HL-60 (cell line): ENCODE data around the gene HSPH1.

ENCODE experiments used
- DNase-seq, 2 experiments: peaks; one replicate each; pipeline ENCODE4 v3.0.0-alpha.2; 2010 to 2020; ENCODE audit warnings: low read depth in 1 of 2, low spot score in 1 of 2
- H3K27ac ChIP-seq: fragments of 250-450 bp; sonication (Bioruptor Pico); replicated peaks from 2 replicates; pipeline ENCODE4 v1.5.1; 2020; ENCODE audit warnings: mild to moderate bottlenecking, moderate library complexity
- H3K27me3 ChIP-seq: fragments of 250-450 bp; sonication (Bioruptor Pico); 2 replicates; pipeline ENCODE4 v1.5.1; 2021; ENCODE audit warnings: mild to moderate bottlenecking, moderate library complexity; ENCODE audit not compliant: insufficient read depth, poor library complexity, severe bottlenecking
- H3K4me3 ChIP-seq: replicated peaks from 2 replicates; pipeline ENCODE4 v1.5.1; 2011; ENCODE audit warnings: mild to moderate bottlenecking, control low read depth, low read length; ENCODE audit not compliant: insufficient read depth
- CTCF ChIP-seq: IDR thresholded peaks from one replicate; pipeline ENCODE4 v1.5.1; 2011; ENCODE audit warnings: low read length, control low read depth, inconsistent platforms; ENCODE audit not compliant: insufficient read depth
- GABPA ChIP-seq: IDR thresholded peaks from 2 replicates; pipeline ENCODE4 v1.6.1; 2012; ENCODE audit warnings: low read depth
- POLR2AphosphoS5 ChIP-seq: IDR thresholded peaks from 2 replicates; pipeline ENCODE4 v1.6.1; 2012; ENCODE audit warnings: low read depth
- REST ChIP-seq: IDR thresholded peaks from 2 replicates; pipeline ENCODE4 v1.6.1; 2012; ENCODE audit warnings: low read depth; ENCODE audit not compliant: insufficient replicate concordance
- SPI1 ChIP-seq: IDR thresholded peaks from 2 replicates; pipeline ENCODE4 v1.6.1; 2012; ENCODE audit warnings: low read depth, mild to moderate bottlenecking, borderline replicate concordance

Gene HSPH1

DNA sequence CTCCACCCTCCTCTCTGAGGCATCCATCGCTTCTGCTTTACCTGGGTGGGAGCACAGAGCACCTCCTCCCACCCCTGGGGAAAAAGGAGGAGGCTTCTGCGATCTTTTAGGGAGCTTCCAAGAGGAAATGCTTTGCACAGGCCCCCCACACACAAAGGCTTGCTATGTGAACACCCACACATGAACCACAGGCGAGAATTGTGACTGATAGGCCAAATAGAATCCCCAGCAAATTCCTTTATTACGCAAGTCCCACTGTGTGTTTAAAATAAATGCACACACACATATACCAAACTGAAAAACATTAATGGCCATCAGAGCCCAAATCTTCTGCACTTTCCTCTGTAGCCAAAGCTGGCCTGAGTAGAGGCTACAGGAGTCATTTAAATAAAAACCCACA, 50.6 kb downstream of the HSPH1 start:
- no peak overlapping the region for H3K4me3 ChIP-seq
- H3K27ac ChIP-seq = no peak overlapping the region
- TF ChIP-seq CTCF (no peak), SPI1 (no peak), REST (no peak)
- H3K27me3 ChIP-seq = peaks cover 27% of the 10 kb centered on the region
- no peak for DNase-seq

DNA sequence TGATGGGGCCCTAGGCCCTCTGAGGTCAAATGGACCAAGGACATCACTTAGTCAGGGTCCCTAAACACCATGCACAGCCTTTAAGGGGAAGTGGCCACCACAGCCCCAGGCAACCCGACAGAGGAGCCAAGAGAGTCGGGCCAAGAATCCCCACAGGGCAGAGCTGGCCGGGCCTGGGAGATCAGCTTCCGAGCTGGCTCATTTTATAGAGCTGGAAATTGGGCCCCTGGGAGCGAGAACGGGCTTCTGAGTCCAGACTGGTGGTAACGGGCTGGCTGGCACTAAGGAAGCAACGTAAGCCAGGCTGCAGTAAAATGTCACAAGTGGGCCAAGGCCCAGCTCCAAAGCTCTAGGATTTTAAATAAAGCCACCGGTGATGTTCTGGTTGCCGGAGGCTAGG, 51.1 kb downstream of the HSPH1 start:
- H3K27me3 ChIP-seq = peaks cover 24% of the 10 kb centered on the region
- H3K4me3 ChIP-seq = no peak overlapping the region
- no peak for TF ChIP-seq CTCF
- TF ChIP-seq SPI1 = no peak
- no peak for TF ChIP-seq POLR2AphosphoS5
- TF ChIP-seq GABPA = no peak
- TF ChIP-seq REST = no peak
- no peak overlapping the region for H3K27ac ChIP-seq
- DNase-seq = no peak

DNA sequence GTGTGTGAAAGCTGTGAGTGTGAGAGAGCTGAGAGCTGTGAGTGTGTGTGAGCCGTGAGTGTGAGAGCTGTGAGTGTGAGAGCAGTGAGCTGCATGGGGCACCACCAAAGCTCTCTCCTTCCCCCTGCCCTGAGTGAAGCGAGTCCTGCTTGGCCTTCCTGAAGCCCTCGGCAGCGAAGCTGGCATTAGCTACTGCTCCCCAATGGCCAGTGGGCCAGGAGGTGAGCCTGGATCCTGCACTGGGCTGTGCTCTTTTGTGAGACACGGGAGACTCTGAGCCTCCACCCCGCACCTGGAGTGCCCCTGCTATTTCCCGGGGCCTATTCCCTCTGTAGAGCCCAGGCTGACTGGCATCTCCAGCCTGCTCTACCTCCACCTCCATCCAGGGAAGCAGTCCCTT, 51.5 kb downstream of the HSPH1 start:
- DNase-seq = no peak
- peaks cover 19% of the 10 kb centered on the region for H3K27me3 ChIP-seq
- TF ChIP-seq SPI1 = no peak
- no peak for TF ChIP-seq REST
- TF ChIP-seq CTCF = no peak
- TF ChIP-seq POLR2AphosphoS5 = no peak
- TF ChIP-seq GABPA = no peak
- no peak overlapping the region for H3K27ac ChIP-seq
- no peak overlapping the region for H3K4me3 ChIP-seq
